SK-N-SH (cell line): ENCODE results near the gene LSR. TPM values are rescaled to one million over a fixed set of nuclear protein-coding genes. Genes with fewer than 3 reads are reported as not detected.

Experiments used
- CTCF ChIA-PET: fragments of 300-600, 350-600 bp; formaldehyde crosslinking; extraction: SDS; loops from one replicate; lab custom pipeline; 2021; lab: Yijun Ruan, JAX
- POLR2A ChIA-PET: fragments of 350-600 bp; sonication (Branson Sonifier 250); formaldehyde crosslinking; extraction: SDS; loops from one replicate; lab custom pipeline; 2020; ENCODE audit warnings: antibody characterized with exemption, inconsistent platforms; lab: Yijun Ruan, JAX
- DNase-seq: peaks from one replicate; pipeline ENCODE4 v3.0.0; 2012
- H2AFZ ChIP-seq: fragments of 200-600 bp; sonication (generic); 2 replicates; pipeline ENCODE4 v1.8.1; 2016; ENCODE audit warnings: antibody characterized with exemption, mild to moderate bottlenecking, low read depth
- H3F3A ChIP-seq: fragments of 200-600 bp; sonication (generic); replicated peaks from 2 replicates; pipeline ENCODE3; 2016; ENCODE audit warnings: antibody characterized with exemption, mild to moderate bottlenecking; ENCODE audit not compliant: insufficient read depth
- H3K27ac ChIP-seq, 2 experiments: fragments of 200-500 bp in 1 of 2; fragments of 200-600 bp in 1 of 2; sonication (Bioruptor generic) in 1 of 2; sonication (generic), shearing (Covaris generic) in 1 of 2; 2 replicates each; pipeline versions ENCODE4 v1.5.1 to v1.6.1; 2014 to 2016; ENCODE audit warnings: low read depth in 2 of 2, inconsistent platforms in 1 of 2, low read length in 1 of 2, mild to moderate bottlenecking in 1 of 2, mixed read lengths in 1 of 2
- H3K27me3 ChIP-seq: fragments of 200-600 bp; sonication (generic), shearing (Covaris generic); 2 replicates; pipeline ENCODE4 v1.6.1; 2016; ENCODE audit warnings: mixed run types; ENCODE audit not compliant: insufficient read depth
- H3K36me3 ChIP-seq, 2 experiments: fragments of 200-500 bp in 1 of 2; fragments of 200-600 bp in 1 of 2; sonication (Bioruptor generic) in 1 of 2; sonication (generic) in 1 of 2; replicated peaks in 1 of 2; 2 replicates each; pipeline versions ENCODE3 to v1.5.1; 2014 to 2016; ENCODE audit warnings: low read length in 1 of 2, mild to moderate bottlenecking in 1 of 2; ENCODE audit not compliant: insufficient read depth in 2 of 2, control insufficient read depth in 1 of 2
- H3K4me1 ChIP-seq, 2 experiments: fragments of 200-500 bp in 1 of 2; fragments of 200-600 bp in 1 of 2; sonication (Bioruptor generic) in 1 of 2; sonication (generic), shearing (Covaris generic) in 1 of 2; 2 replicates each; pipeline versions ENCODE4 v1.5.1 to v1.6.1; 2014 to 2016; ENCODE audit warnings: low read depth in 1 of 2, low read length in 1 of 2, mixed run types in 1 of 2; ENCODE audit not compliant: insufficient read depth in 2 of 2, control insufficient read depth in 1 of 2
- H3K4me2 ChIP-seq: fragments of 200-600 bp; sonication (generic), shearing (Covaris generic); 2 replicates; pipeline ENCODE4 v1.6.1; 2017; ENCODE audit warnings: mixed run types
- H3K4me3 ChIP-seq, 2 experiments: fragments of 200-500 bp in 1 of 2; fragments of 200-600 bp in 1 of 2; sonication (Bioruptor generic) in 1 of 2; sonication (generic), shearing (Covaris generic) in 1 of 2; 2 replicates each; pipeline versions ENCODE4 v1.5.1 to v1.8.1; 2014 to 2016; ENCODE audit warnings: low read depth in 2 of 2, inconsistent platforms in 1 of 2, low read length in 1 of 2, mild to moderate bottlenecking in 1 of 2, mixed read lengths in 1 of 2, moderate library complexity in 1 of 2
- H3K79me2 ChIP-seq: fragments of 200-600 bp; sonication (generic); 2 replicates; pipeline ENCODE4 v1.8.1; 2017; ENCODE audit warnings: mild to moderate bottlenecking; ENCODE audit not compliant: insufficient read depth
- H3K9ac ChIP-seq: fragments of 200-600 bp; sonication (generic); 2 replicates; pipeline ENCODE4 v1.6.1; 2017; ENCODE audit warnings: mixed run types
- H3K9me2 ChIP-seq: fragments of 200-600 bp; sonication (generic); 2 replicates; pipeline ENCODE4 v1.6.1; 2017; ENCODE audit warnings: mixed run types
- H3K9me3 ChIP-seq: fragments of 200-600 bp; sonication (generic); 2 replicates; pipeline ENCODE4 v1.6.1; 2017; ENCODE audit warnings: mixed run types, mild to moderate bottlenecking, moderate library complexity
- H4K20me1 ChIP-seq: fragments of 200-600 bp; sonication (generic); 2 replicates; pipeline ENCODE4 v1.6.1; 2017; ENCODE audit warnings: mild to moderate bottlenecking, mixed run types; ENCODE audit not compliant: insufficient read depth
- CHD2 ChIP-seq: fragments of 150-350 bp; IDR thresholded peaks from 2 replicates; pipeline ENCODE4 v1.6.1; 2018; ENCODE audit warnings: low read length; ENCODE audit not compliant: partially characterized antibody
- EP300 ChIP-seq, 2 experiments: IDR thresholded peaks; 2 replicates each; pipeline versions ENCODE4 v1.4.0 to v1.6.1; 2012; ENCODE audit warnings: borderline replicate concordance in 1 of 2, low read depth in 1 of 2, low read length in 1 of 2
- FOXJ3 ChIP-seq: sonication (generic); formaldehyde crosslinking; IDR thresholded peaks from 2 replicates; pipeline ENCODE4 v1.5.1; 2020; ENCODE audit warnings: mild to moderate bottlenecking, missing genetic modification reagents
- FOXM1 ChIP-seq: IDR thresholded peaks from 2 replicates; pipeline ENCODE4 v1.4.0; 2012; ENCODE audit warnings: low read depth, mild to moderate bottlenecking
- GATA2 ChIP-seq: sonication (generic); formaldehyde crosslinking; IDR thresholded peaks from 2 replicates; pipeline ENCODE4 v1.5.0; 2020; ENCODE audit warnings: mild to moderate bottlenecking, missing genetic modification reagents
- MEF2A ChIP-seq: IDR thresholded peaks from 2 replicates; pipeline ENCODE4 v1.4.0; 2012; ENCODE audit warnings: low read depth, borderline replicate concordance
- NRF1 ChIP-seq: IDR thresholded peaks from 2 replicates; pipeline ENCODE4 v1.6.1; 2012; ENCODE audit warnings: low read depth, mild to moderate bottlenecking, low read length
- PBX3 ChIP-seq: IDR thresholded peaks from 2 replicates; pipeline ENCODE4; 2012
- REST ChIP-seq: IDR thresholded peaks from 2 replicates; pipeline ENCODE4 v1.6.1; 2012; ENCODE audit warnings: mild to moderate bottlenecking, low read depth, low read length, moderate library complexity
- SIN3A ChIP-seq: IDR thresholded peaks from 2 replicates; pipeline ENCODE4 v1.6.1; 2012; ENCODE audit warnings: low read depth, mild to moderate bottlenecking, low read length, moderate library complexity, borderline replicate concordance
- TCF12 ChIP-seq: IDR thresholded peaks from 2 replicates; pipeline ENCODE4 v1.4.0; 2012
- TEAD4 ChIP-seq: IDR thresholded peaks from 2 replicates; pipeline ENCODE4 v1.4.0; 2012; ENCODE audit warnings: mild to moderate bottlenecking, borderline replicate concordance; ENCODE audit not compliant: insufficient read depth
- USF1 ChIP-seq: IDR thresholded peaks from 2 replicates; pipeline ENCODE4 v1.4.0; 2012; ENCODE audit warnings: low read depth, borderline replicate concordance
- WGBS: methylation state at CpG from one replicate; pipeline ENCODE4 v1.1.6; 2017; ENCODE audit warnings: low lambda C conversion rate; 5-methylcytosine and 5-hydroxymethylcytosine counted together
- polyA plus RNA-seq, 3 experiments: library from polyadenylated mRNA; depleted of rRNA; stranded (reverse); fragments of >200 nt; gene quantifications; 2 replicates each; pipeline ENCODE4 v1.2.3, GENCODE V29; 2012

LSR gene
- polyA plus RNA-seq, 1 of the 3 experiments (the other 2 are of a cell fraction): 0.62 TPM

GRCh38 chr19:35224681-35225571, 23.9 kb upstream of the LSR start:
- Histone ChIP-seq H2AFZ (no peak overlapping the region), H3K4me1 (peaks cover 0 to 5% of the 10 kb centered on the region in 2 experiments; a peak in 1 of 4 replicates), H3K27ac (no peak overlapping the region), H3K79me2 (no peaks in the 10 kb centered on the region), H3K27me3 (no peaks in the 10 kb centered on the region; the same call in 1 of the 2 replicates), H3K4me2 (no peak overlapping the region), H3K36me3 (no peaks in the 10 kb centered on the region), H3K4me3 (no peak overlapping the region), H3K9me3 (no peaks in the 10 kb centered on the region), H3F3A (no peaks in the 10 kb centered on the region), H3K9ac (no peak overlapping the region), H4K20me1 (no peaks in the 10 kb centered on the region), H3K9me2 (no peaks in the 10 kb centered on the region)
- DNase-seq: no peak
- 69% methylated on average over 32 of the region's 41 CpGs for WGBS
- TF ChIP-seq SIN3A: no peak
- TF ChIP-seq MEF2A: no peak
- TF ChIP-seq FOXM1: no peak
- TF ChIP-seq GATA2 (CRISPR knock-in tag): no peak
- TF ChIP-seq TCF12: no peak
- TF ChIP-seq REST: no peak
- TF ChIP-seq PBX3: no peak
- no peak for TF ChIP-seq USF1
- TF ChIP-seq FOXJ3 (CRISPR knock-in tag): no peak
- no peak for TF ChIP-seq EP300 (IDR thresholded peaks at IDR 0.05; ENCODE audit: borderline replicate concordance in 1 of 2, low read depth in 1 of 2, low read length in 1 of 2)
- no peak for TF ChIP-seq TEAD4
- no peak for TF ChIP-seq NRF1
- no peak for TF ChIP-seq CHD2
- CTCF ChIA-PET: no interaction called here
- POLR2A ChIA-PET: no interaction called here
